GM23338 (cell line): ENCODE measurements around the gene TOMM6.

Source experiments
- CREB1 ChIP-seq: fragments of 250-450 bp; sonication (Bioruptor Pico); IDR thresholded peaks from 2 replicates; pipeline ENCODE4 v1.5.0; 2020; ENCODE audit warnings: low read depth, mild to moderate bottlenecking, moderate library complexity
- EZH2 ChIP-seq: fragments of 200-600 bp; sonication (generic); IDR thresholded peaks from one replicate; pipeline ENCODE4 v1.8.0; 2017; ENCODE audit warnings: antibody characterized with exemption, mild to moderate bottlenecking, low read depth; ENCODE audit not compliant: unreplicated experiment
- EZH2phosphoT487 ChIP-seq: fragments of 200-600 bp; sonication (generic); IDR thresholded peaks from one replicate; pipeline ENCODE4 v1.8.1; 2018; ENCODE audit warnings: antibody characterized with exemption; ENCODE audit not compliant: unreplicated experiment
- POLR2AphosphoS5 ChIP-seq: IDR thresholded peaks from 2 replicates; pipeline ENCODE4 v1.6.1; 2016; ENCODE audit warnings: antibody characterized with exemption, low read depth
- ZNF462 ChIP-seq: fragments of 250-450 bp; sonication (Bioruptor Pico); IDR thresholded peaks from 2 replicates; pipeline ENCODE4 v1.5.0; 2020; ENCODE audit warnings: mild to moderate bottlenecking, moderate library complexity
- TF ChIP-seq, protein P1 (sequence below), 2 experiments: fragments of 200-600 bp in 1 of 2; sonication (generic) in 1 of 2; conservative IDR thresholded peaks; 2 replicates each; pipeline versions ENCODE4 v1.5.1 to v1.6.1; 2016 to 2017; ENCODE audit warnings: antibody characterized with exemption in 2 of 2, low read depth in 2 of 2, mild to moderate bottlenecking in 2 of 2, moderate library complexity in 1 of 2

DNA sequence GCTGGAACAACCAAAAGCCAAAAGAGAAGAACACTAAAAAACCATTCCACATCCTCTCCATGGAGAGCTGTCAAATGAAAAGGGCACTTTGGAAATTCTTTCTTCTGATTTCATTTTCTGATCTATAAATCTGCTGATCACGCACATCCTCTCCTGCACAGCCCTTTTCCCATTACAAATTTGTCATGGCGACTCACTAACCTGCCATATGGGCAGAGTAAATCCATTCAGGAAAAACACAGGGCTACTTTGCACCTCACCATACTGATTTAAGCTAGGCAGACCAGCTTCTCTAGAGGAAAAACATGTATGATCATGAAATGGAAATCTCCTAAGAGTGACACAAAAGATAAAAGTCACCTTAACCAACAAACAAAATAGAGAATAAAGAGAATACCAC is 26.0 kb downstream of the TOMM6 start:
- TF ChIP-seq, protein P1, sequence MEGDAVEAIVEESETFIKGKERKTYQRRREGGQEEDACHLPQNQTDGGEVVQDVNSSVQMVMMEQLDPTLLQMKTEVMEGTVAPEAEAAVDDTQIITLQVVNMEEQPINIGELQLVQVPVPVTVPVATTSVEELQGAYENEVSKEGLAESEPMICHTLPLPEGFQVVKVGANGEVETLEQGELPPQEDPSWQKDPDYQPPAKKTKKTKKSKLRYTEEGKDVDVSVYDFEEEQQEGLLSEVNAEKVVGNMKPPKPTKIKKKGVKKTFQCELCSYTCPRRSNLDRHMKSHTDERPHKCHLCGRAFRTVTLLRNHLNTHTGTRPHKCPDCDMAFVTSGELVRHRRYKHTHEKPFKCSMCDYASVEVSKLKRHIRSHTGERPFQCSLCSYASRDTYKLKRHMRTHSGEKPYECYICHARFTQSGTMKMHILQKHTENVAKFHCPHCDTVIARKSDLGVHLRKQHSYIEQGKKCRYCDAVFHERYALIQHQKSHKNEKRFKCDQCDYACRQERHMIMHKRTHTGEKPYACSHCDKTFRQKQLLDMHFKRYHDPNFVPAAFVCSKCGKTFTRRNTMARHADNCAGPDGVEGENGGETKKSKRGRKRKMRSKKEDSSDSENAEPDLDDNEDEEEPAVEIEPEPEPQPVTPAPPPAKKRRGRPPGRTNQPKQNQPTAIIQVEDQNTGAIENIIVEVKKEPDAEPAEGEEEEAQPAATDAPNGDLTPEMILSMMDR (conservative IDR thresholded peaks at IDR 0.05; ENCODE audit: low read depth in 2 of 2), result no peak
- TF ChIP-seq POLR2AphosphoS5, result no peak
- TF ChIP-seq EZH2, result no peak
- no peak for TF ChIP-seq ZNF462 (CRISPR knock-in tag)
- no peak for TF ChIP-seq CREB1
- TF ChIP-seq EZH2phosphoT487, result no peak
